NCI-H2196 (cell line): ENCODE data around the gene CIITA.
"Not testable (repeated sequence)": the region's sequence is repeated elsewhere in the genome, so short reads cannot be mapped to it uniquely, and the experiment has no call there.

Source experiments
- DNase-seq: peaks from one replicate; lab custom pipeline; 2025; ENCODE audit not compliant: unreplicated experiment; lab: John Stamatoyannopoulos, UW

Gene CIITA

DNA sequence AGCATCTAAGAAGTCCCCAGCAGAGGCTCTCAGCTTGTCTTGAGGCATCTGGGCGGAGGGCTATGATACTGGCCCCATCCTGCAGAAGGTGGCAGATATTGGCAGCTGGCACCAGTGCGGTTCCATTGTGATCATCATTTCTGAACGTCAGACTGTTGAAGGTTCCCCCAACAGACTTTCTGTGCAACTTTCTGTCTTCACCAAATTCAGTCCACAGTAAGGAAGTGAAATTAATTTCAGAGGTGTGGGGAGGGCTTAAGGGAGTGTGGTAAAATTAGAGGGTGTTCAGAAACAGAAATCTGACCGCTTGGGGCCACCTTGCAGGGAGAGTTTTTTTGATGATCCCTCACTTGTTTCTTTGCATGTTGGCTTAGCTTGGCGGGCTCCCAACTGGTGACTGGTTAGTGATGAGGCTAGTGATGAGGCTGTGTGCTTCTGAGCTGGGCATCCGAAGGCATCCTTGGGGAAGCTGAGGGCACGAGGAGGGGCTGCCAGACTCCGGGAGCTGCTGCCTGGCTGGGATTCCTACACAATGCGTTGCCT, at the start of gene CIITA:
Gene CIITA (plus strand): TSS at position 404 of the 543 bp plus-strand sequence. CDS start 129 bp downstream, at position 533.
- DNase-seq, result peak; percentile 52

DNA sequence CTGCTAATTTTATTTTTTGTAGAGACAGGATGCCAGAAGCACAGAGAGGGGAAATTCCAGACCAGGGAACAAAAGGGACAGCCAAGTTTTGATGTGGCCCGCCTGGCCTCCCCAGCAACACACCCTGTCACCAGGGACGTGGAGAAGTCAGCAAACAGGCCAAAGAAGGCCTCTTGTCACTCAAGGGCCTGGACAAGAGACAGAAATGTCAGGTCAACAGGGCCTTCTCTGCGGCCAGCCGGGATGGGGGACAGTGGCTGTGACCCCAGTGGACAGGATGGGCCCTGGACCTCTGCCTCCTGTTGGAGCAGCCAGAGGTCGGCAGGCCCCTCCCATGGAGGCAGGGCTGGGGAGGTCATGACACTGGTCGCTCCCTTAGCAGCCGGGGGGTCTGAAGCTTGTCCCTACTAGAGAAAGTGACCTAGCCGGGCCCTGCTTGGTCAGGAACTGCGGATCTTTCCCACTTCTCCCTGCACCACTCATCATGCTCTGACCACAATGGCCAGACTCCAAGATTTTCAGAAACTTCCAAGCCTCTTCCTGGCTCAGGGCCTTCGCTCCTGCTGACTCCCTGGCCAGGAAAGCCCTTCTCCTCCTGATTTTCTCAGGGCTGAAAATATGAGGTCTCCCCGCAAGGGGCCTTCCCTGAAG, 49.2 kb upstream of the CIITA start:
- DNase-seq, result peak; percentile 35

DNA sequence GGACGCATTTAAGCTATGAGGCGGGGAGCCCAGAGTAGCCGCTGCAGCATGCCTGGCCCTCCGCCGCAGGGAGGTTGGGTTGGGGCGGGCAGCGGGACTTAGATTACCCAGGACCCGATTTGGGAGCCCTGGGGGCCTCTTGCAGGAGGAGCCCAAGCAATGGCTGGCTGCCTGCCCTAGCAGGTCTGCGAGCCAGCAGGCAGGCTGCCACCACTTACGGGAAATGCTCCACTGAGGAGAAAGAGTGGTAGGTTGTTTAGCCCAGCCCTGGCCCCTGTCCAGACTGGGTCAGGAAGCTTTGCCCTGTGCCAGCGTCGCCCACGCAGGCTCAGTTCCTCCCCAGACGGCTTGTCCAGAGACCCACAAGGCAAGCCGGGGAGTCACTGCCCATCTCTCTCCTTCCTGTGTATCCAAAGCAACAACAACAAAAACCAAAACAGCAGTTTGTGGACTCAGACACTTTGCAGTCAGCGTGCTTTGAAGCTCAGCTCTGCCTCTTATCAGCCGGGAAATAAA, 48.1 kb upstream of the CIITA start:
- peak; percentile 94 for DNase-seq

DNA sequence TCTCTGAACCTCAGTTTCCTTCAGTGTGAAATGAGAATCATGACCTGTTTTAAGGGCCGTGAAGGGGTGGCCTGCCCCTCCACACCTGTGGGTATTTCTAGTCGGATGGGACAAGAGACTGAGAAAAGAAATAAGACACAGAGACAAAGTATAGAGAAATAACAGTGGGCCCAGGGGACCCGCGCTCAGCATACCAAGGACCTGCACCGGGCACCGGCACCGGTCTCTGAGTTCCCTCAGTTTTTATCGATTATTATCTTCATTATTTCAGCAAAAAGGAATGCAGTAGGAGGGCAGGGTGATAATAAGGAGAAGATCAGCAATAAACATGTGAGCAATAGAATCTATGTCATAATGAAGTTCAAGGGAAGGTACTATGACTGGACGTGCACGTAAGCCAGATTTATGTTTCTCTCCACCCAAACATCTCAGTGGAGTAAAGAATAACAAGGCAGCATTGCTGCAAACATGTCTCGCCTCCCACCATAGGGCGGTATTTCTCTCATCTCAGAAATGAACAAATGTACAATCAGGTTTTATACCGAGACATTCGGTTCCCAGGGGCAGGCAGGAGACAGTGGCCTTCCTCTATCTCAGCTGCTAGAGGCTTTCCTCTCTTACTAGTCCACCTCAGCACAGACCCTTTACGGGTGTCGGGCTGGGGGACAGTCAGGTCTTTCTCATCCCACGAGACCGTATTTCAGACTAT, 47.5 kb upstream of the CIITA start:
- not testable (repeated sequence) for DNase-seq

DNA sequence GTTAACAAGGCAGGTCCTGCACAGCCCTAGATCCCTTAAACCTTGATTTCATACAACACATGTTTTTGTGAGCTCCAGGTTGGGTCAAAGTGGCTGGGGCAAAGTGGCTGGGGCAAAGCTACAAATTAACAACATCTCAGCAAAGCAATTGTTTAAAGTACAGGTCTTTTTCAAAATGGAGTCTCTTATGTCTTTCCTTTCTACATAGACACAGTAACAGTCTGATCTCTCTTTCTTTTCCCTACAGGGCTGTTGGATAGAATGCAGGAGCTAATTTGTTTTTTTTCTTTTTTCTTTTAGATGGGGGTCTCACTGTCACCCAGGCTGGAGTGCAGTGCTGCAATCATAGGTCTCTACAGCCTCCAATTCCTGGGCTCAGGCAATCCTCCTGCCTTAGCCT, 46.8 kb upstream of the CIITA start:
- DNase-seq, result not testable (repeated sequence)

DNA sequence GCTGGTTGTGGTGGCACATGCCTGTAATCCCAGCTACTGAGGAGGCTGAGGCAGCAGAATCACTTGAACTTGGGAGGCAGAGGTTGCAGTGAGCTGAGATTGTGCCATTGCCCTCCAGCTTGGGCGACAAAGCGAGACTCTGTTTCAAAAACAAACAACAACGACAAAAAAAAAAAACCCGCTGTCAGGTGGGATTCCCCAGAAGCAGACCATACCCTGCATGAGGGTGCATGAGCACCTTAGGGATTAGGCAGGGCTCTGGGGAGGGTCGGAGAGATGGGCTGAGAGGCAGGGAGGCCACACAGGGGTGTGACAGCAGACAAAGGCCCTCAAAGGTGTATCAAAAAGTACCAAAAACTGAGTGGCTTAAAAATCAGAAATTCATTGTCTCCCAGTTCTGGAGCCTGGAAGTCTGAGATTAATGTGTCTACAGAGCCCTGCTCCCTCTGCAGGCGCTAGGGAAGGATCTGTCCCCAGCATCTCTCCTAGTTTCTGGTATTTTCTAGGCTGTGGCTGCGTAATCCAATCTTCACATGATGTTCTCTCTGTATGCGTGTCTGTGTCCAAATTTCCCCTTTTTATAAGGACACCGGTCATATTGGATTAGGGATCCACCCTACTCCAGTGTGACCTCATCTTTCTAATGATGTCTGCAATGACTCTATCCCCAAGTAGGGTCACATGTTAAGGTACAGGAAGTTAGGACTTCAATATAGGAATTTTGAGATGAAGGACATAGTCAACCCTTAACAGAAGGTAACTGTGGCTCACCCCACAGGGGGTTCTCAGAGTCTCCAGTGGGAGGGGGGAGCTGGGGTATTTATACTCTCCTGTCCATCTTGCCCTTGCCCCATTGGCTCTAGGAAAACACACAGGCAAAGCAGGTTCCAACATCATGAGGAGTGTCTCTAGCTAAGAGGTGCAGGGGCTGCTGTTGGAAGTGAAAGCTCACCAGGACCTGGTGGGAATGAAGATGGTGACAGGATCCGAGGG, 44.8 kb upstream of the CIITA start:
- no peak for DNase-seq

DNA sequence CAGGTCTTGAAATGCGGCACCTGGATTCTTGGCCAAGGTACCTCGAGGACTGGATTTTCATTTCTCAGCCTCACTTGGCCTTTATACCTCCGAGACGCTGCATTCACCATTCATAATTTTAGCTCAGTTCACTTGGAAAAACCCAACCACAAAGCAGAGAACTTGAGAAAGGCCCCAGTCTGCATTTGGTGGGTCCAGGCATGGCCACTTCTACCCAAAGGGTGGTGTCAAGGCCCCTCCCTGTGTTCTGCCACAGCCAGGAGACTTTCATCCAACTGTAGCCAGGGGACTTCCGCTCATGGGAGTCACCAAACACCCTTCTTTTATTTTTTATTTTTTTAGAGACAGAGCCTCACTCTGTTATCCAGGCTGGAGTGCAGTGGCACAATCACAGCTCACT, 43.7 kb upstream of the CIITA start:
- DNase-seq, result no peak

- DNase-seq, result no peak
Measured at GRCh38 chr16:10834130-10834529, 42.9 kb upstream of the CIITA start.

DNA sequence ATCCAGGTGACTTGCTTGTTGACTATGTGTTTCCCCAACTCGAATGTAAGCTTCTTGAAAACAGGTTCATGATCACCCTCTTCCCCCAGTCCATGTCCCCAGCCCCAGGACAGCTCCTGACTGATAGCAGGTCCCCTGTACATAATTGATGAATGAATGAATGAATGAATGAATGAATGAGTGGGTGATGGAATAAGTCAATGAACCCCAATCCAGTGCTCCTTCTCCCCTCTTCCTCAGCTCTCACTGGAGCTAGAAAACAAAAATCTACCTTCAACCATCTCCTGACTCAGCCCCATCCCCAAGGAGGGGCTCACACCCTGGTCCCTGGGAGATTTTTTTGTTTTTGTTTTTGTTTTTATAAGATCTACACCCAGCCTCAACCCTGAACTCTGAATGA, 42.2 kb upstream of the CIITA start:
- DNase-seq, result no peak

DNA sequence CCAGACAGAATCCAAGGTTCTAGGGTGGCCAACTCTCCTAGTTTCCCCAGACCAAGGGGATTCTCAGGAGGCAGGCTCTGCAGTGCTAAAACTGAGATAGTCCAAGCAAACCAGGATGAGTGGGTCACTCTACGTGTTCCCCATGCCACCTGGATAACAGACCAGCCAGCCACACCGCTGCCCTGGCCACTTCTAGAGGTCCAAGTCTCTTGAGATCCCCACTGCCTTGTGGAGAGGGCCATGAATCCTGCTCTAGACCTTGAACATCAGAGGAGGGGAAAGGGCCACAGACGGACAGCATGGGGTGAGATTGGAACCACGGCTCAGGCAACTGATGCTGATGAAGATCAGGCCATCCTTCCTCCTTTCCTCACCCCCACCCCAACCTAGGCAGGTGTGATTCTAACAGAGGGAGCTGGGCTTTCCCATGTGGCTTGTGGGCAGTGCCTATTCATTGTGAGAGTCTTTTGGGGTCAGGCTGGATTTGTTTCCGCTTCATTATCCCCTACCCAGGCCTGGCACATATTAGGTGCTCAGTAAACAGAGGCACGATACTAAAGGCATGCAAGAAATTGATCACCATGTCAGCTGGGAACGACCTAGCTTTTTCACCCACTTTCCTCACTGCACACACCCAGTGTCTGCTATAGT, 41.6 kb upstream of the CIITA start:
- no peak for DNase-seq

DNA sequence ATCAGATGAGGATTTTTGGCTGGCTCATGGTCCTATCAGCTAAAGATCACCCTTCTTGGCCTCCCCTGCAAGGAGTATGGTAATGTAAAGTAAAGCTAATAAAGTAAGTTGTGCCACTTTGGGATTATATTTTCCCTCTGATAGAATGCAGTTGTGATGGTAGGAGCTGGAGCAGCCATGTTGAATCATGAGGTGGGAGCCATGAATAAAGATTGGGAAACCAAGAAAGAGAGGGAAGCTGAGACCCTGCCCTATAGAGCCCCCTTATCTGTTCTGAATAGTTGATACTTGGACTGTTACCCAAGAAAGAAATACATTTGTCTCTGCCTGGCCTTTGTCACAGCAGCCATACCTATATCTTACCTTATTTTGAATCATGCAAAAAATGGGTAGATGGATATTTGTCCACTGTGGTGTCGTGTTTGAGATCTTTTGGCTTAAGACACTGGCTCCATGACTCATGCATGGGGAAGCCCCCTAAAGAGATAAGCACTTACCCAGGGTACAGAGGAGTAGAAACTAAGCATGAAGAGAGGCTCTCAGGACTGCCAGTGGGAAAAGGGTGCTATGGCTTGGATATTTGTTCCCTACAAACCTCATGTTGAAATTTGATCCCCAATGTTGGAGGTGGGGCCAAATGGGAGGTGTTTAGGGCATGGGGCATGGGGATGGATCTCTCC, 40.7 kb upstream of the CIITA start:
- no peak for DNase-seq

- DNase-seq, result no peak
Measured at GRCh38 chr16:10838621-10839278, 38.3 kb upstream of the CIITA start.

GRCh38 chr16:10839279-10839666, 37.7 kb upstream of the CIITA start:
- no peak for DNase-seq

GRCh38 chr16:10840703-10841102, 36.3 kb upstream of the CIITA start:
- no peak for DNase-seq

- DNase-seq, result no peak
Measured at GRCh38 chr16:10846213-10846998, 30.6 kb upstream of the CIITA start.

GRCh38 chr16:10847176-10847575, 29.8 kb upstream of the CIITA start:
- DNase-seq, result no peak

DNA sequence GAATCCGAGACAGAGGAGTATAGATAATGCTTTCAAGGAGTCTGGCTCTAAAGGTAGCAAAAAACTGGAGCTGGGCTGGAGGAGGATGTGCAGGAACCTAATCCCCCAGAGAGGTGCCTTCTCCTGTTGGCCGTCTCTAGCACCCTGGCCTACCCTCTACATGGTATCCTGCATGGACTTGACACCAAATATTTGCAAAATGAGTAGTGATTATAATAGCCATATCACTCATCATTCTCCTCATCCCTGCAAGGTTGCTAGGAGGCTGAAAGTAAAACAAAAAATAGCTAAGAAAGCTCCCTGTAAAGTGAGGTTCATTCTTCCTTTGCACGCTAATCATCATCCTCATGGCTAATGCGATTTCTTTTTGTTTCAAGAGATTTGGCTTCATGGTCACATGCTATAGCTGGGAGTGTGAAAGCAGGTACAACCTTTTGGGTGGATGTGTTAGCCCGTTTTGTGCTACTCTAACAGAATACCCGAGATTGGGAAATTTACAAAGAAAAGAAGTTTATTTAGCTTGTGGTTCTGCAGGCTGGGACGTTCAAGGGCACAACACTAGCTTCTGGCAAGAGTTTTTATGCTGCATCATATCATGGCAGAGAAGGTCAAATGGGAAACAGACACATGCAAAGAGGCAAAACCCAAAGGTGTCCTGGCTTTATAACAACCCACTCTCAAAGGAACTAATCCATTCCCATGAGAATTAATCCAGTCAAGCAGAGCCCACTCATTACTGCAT, 27.1 kb upstream of the CIITA start:
- DNase-seq, result no peak

DNA sequence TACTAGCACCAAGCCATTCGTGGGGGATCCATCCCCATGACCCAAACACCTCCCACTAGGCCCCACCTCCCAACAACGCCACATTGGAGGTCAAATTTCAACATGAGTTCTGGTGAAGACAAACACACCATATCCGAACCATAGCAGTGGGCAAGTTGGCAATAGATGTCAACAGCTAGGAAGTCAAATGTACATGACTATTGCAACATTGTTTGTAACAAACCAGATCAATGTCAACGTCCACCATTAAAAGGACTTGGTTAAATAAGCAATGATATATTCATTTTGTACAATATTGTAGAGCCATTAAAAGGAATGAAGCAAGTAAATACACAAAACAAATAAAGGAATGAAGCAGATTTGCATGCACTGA, 26.5 kb upstream of the CIITA start:
- DNase-seq, result no peak
